HEK293 (cell line): ENCODE results near the gene ATP23.

ENCODE experiments used
- CTCF ChIA-PET: fragments of 350-600 bp; formaldehyde crosslinking; extraction: SDS; loops from one replicate; lab custom pipeline; 2021; ENCODE audit warnings: antibody characterized with exemption; lab: Yijun Ruan, JAX
- POLR2A ChIA-PET: fragments of 300-600 bp; formaldehyde crosslinking; extraction: SDS; loops from one replicate; lab custom pipeline; 2020; ENCODE audit warnings: antibody characterized with exemption, inconsistent platforms; lab: Yijun Ruan, JAX
- H3K27ac ChIP-seq: fragments of 200-500 bp; sonication (Bioruptor generic); 2 replicates; pipeline ENCODE4 v1.5.1; 2014; ENCODE audit warnings: low read depth, low read length, control low read depth, inconsistent platforms; ENCODE audit errors: extremely low read depth
- H3K36me3 ChIP-seq, 2 experiments: fragments of 200-500 bp in 1 of 2; sonication (Bioruptor generic) in 1 of 2; 1 replicate in 1 of 2; 2 replicates in 1 of 2; pipeline ENCODE4 v1.5.1; 2014 to 2017; ENCODE audit warnings: inconsistent platforms in 2 of 2, low read length in 2 of 2; ENCODE audit not compliant: control insufficient read depth in 2 of 2, insufficient read depth in 1 of 2
- H3K4me1 ChIP-seq: fragments of 200-500 bp; sonication (Bioruptor generic); 2 replicates; pipeline ENCODE4 v1.5.1; 2014; ENCODE audit warnings: mild to moderate bottlenecking, low read length, inconsistent platforms; ENCODE audit not compliant: control insufficient read depth, insufficient read depth
- H3K4me3 ChIP-seq: 2 replicates; pipeline ENCODE4 v1.5.1; 2011; ENCODE audit warnings: low read depth, mild to moderate bottlenecking, control low read depth, low read length, moderate library complexity
- H3K9me3 ChIP-seq: fragments of 200-500 bp; sonication (Bioruptor generic); 2 replicates; pipeline ENCODE4 v1.5.1; 2014; ENCODE audit warnings: low read depth, low read length, inconsistent platforms; ENCODE audit not compliant: control insufficient read depth, insufficient read depth
- ATF2 ChIP-seq: fragments of 450-650 bp; formaldehyde crosslinking; IDR thresholded peaks from 2 replicates; pipeline ENCODE4 v1.5.1; 2016; ENCODE audit warnings: missing biosample characterization, missing genetic modification characterization, low read depth
- BCL6B ChIP-seq: fragments of 450-650 bp; formaldehyde crosslinking; IDR thresholded peaks from 2 replicates; pipeline ENCODE4 v1.5.1; 2017; ENCODE audit warnings: missing biosample characterization, missing genetic modification characterization
- GFI1B ChIP-seq: fragments of 450-650 bp; formaldehyde crosslinking; IDR thresholded peaks from 2 replicates; pipeline ENCODE4 v1.5.1; 2016; ENCODE audit warnings: missing biosample characterization, missing genetic modification characterization
- MYNN ChIP-seq: fragments of 450-650 bp; formaldehyde crosslinking; IDR thresholded peaks from 2 replicates; pipeline ENCODE4 v1.5.1; 2016; ENCODE audit warnings: missing biosample characterization, missing genetic modification characterization, borderline replicate concordance
- PBX3 ChIP-seq: sonication (generic); formaldehyde crosslinking; IDR thresholded peaks from 2 replicates; pipeline ENCODE4 v1.8.1; 2022; ENCODE audit warnings: mild to moderate bottlenecking, moderate library complexity, missing genetic modification reagents
- RBAK ChIP-seq: fragments of 450-650 bp; formaldehyde crosslinking; IDR thresholded peaks from 2 replicates; pipeline ENCODE4 v1.5.1; 2016; ENCODE audit warnings: missing biosample characterization, missing genetic modification characterization
- SP2 ChIP-seq: fragments of 450-650 bp; formaldehyde crosslinking; IDR thresholded peaks from 2 replicates; pipeline ENCODE4 v1.5.1; 2016; ENCODE audit warnings: missing biosample characterization, missing genetic modification characterization
- YY2 ChIP-seq: fragments of 450-650 bp; formaldehyde crosslinking; IDR thresholded peaks from 2 replicates; pipeline ENCODE4 v1.5.1; 2016; ENCODE audit warnings: missing biosample characterization, missing genetic modification characterization
- ZFP37 ChIP-seq: fragments of 450-650 bp; formaldehyde crosslinking; IDR thresholded peaks from 2 replicates; pipeline ENCODE4 v1.5.1; 2016; ENCODE audit warnings: missing biosample characterization, missing genetic modification characterization
- ZFP69B ChIP-seq: fragments of 450-650 bp; formaldehyde crosslinking; IDR thresholded peaks from 2 replicates; pipeline ENCODE4 v1.5.1; 2016; ENCODE audit warnings: missing biosample characterization, missing genetic modification characterization
- ZNF292 ChIP-seq: fragments of 450-650 bp; formaldehyde crosslinking; IDR thresholded peaks from 2 replicates; pipeline ENCODE4 v1.5.1; 2016; ENCODE audit warnings: low read depth, missing biosample characterization, missing genetic modification characterization, borderline replicate concordance
- ZNF324 ChIP-seq: fragments of 450-650 bp; formaldehyde crosslinking; IDR thresholded peaks from 2 replicates; pipeline ENCODE4 v1.5.1; 2016; ENCODE audit warnings: missing biosample characterization, missing genetic modification characterization
- ZNF350 ChIP-seq: fragments of 450-650 bp; formaldehyde crosslinking; IDR thresholded peaks from 2 replicates; pipeline ENCODE4 v1.5.0; 2017; ENCODE audit warnings: missing biosample characterization, mild to moderate bottlenecking, missing genetic modification characterization
- ZNF521 ChIP-seq: fragments of 450-650 bp; formaldehyde crosslinking; IDR thresholded peaks from 2 replicates; pipeline ENCODE4 v1.5.1; 2017; ENCODE audit warnings: missing biosample characterization, mild to moderate bottlenecking, missing genetic modification characterization
- ZNF530 ChIP-seq: fragments of 450-650 bp; formaldehyde crosslinking; IDR thresholded peaks from 2 replicates; pipeline ENCODE4 v1.5.1; 2016; ENCODE audit warnings: low read depth, missing biosample characterization, missing genetic modification characterization
- ZNF624 ChIP-seq: fragments of 450-650 bp; formaldehyde crosslinking; IDR thresholded peaks from 2 replicates; pipeline ENCODE4 v1.5.1; 2017; ENCODE audit warnings: missing biosample characterization, missing genetic modification characterization
- ZNF654 ChIP-seq: fragments of 450-650 bp; formaldehyde crosslinking; IDR thresholded peaks from 2 replicates; pipeline ENCODE4 v1.5.1; 2016; ENCODE audit warnings: low read depth, missing biosample characterization, missing genetic modification characterization
- ZNF677 ChIP-seq: fragments of 450-650 bp; IDR thresholded peaks from 2 replicates; pipeline ENCODE4 v1.5.0; 2018; ENCODE audit warnings: missing biosample characterization, mild to moderate bottlenecking, missing genetic modification characterization, moderate library complexity
- ZNF692 ChIP-seq: fragments of 450-650 bp; formaldehyde crosslinking; IDR thresholded peaks from 2 replicates; pipeline ENCODE4 v1.5.1; 2016; ENCODE audit warnings: missing biosample characterization, missing genetic modification characterization
- ZNF830 ChIP-seq: fragments of 450-650 bp; IDR thresholded peaks from 2 replicates; pipeline ENCODE4 v1.5.0; 2018; ENCODE audit warnings: missing biosample characterization, missing genetic modification characterization, low read depth, mild to moderate bottlenecking, moderate library complexity
- TF ChIP-seq, protein P1 (sequence below): fragments of 450-650 bp; formaldehyde crosslinking; IDR thresholded peaks from 2 replicates; pipeline ENCODE4 v1.5.1; 2016; ENCODE audit warnings: missing biosample characterization, missing genetic modification characterization
- TF ChIP-seq, protein P2 (sequence below): fragments of 450-650 bp; formaldehyde crosslinking; IDR thresholded peaks from 2 replicates; pipeline ENCODE4 v1.5.1; 2016; ENCODE audit warnings: missing biosample characterization, missing genetic modification characterization, borderline replicate concordance
- TF ChIP-seq, protein P3 (sequence below): fragments of 450-650 bp; IDR thresholded peaks from 2 replicates; pipeline ENCODE4 v1.5.1; 2018; ENCODE audit warnings: missing biosample characterization, mild to moderate bottlenecking, missing genetic modification characterization

ATP23 gene

GRCh38 chr12:57934819-57935218 lies 6.5 kb upstream of the ATP23 start:
- H3K4me1 ChIP-seq, result 0 out of 2 replicates have a peak, but pooled peaks cover 2% of the 10 kb centered on the region
- no peak overlapping the region for H3K4me3 ChIP-seq
- ChIA-PET POLR2A (no interaction called here), CTCF (no interaction called here)
- H3K27ac ChIP-seq, result no peak overlapping the region
- H3K36me3 ChIP-seq, result no peaks in the 10 kb centered on the region; a peak in 1 of 3 replicates
- TF ChIP-seq, protein P1, sequence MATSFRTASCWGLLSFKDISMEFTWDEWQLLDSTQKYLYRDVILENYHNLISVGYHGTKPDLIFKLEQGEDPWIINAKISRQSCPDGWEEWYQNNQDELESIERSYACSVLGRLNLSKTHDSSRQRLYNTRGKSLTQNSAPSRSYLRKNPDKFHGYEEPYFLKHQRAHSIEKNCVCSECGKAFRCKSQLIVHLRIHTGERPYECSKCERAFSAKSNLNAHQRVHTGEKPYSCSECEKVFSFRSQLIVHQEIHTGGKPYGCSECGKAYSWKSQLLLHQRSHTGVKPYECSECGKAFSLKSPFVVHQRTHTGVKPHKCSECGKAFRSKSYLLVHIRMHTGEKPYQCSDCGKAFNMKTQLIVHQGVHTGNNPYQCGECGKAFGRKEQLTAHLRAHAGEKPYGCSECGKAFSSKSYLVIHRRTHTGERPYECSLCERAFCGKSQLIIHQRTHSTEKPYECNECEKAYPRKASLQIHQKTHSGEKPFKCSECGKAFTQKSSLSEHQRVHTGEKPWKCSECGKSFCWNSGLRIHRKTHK (tag by site-specific recombination), result no peak
- TF ChIP-seq MYNN (tag by site-specific recombination), result no peak
- TF ChIP-seq ZNF350 (tag by site-specific recombination), result no peak
- TF ChIP-seq BCL6B (tag by site-specific recombination), result no peak
- no peak for TF ChIP-seq ZNF292 (tag by site-specific recombination)
- no peak for TF ChIP-seq ZNF654 (tag by site-specific recombination)
- TF ChIP-seq ZNF830 (tag by site-specific recombination), result no peak
- no peak for TF ChIP-seq ZNF677
- TF ChIP-seq ZNF521 (tag by site-specific recombination), result no peak
- TF ChIP-seq ZNF692, result no peak
- TF ChIP-seq ATF2 (tag by site-specific recombination), result no peak
- no peak for TF ChIP-seq GFI1B
- no peak for TF ChIP-seq RBAK (tag by site-specific recombination)
- no peak for TF ChIP-seq YY2 (tag by site-specific recombination)
- no peaks in the 10 kb centered on the region for H3K9me3 ChIP-seq

- no peak overlapping the region for H3K27ac ChIP-seq
- CTCF ChIA-PET, result no interaction called here
- TF ChIP-seq ZNF324 (tag by site-specific recombination) (no peak), ZFP69B (no peak), YY2 (tag by site-specific recombination) (no peak), ZNF624 (tag by site-specific recombination) (no peak), ZFP37 (tag by site-specific recombination) (no peak), ZNF530 (tag by site-specific recombination) (no peak), SP2 (no peak), PBX3 (CRISPR knock-in tag) (no peak)
- TF ChIP-seq, protein P2, sequence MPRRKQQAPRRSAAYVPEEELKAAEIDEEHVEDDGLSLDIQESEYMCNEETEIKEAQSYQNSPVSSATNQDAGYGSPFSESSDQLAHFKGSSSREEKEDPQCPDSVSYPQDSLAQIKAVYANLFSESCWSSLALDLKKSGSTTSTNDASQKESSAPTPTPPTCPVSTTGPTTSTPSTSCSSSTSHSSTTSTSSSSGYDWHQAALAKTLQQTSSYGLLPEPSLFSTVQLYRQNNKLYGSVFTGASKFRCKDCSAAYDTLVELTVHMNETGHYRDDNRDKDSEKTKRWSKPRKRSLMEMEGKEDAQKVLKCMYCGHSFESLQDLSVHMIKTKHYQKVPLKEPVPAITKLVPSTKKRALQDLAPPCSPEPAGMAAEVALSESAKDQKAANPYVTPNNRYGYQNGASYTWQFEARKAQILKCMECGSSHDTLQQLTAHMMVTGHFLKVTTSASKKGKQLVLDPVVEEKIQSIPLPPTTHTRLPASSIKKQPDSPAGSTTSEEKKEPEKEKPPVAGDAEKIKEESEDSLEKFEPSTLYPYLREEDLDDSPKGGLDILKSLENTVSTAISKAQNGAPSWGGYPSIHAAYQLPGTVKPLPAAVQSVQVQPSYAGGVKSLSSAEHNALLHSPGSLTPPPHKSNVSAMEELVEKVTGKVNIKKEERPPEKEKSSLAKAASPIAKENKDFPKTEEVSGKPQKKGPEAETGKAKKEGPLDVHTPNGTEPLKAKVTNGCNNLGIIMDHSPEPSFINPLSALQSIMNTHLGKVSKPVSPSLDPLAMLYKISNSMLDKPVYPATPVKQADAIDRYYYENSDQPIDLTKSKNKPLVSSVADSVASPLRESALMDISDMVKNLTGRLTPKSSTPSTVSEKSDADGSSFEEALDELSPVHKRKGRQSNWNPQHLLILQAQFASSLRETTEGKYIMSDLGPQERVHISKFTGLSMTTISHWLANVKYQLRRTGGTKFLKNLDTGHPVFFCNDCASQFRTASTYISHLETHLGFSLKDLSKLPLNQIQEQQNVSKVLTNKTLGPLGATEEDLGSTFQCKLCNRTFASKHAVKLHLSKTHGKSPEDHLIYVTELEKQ (tag by site-specific recombination), result no peak
- TF ChIP-seq, protein P3, sequence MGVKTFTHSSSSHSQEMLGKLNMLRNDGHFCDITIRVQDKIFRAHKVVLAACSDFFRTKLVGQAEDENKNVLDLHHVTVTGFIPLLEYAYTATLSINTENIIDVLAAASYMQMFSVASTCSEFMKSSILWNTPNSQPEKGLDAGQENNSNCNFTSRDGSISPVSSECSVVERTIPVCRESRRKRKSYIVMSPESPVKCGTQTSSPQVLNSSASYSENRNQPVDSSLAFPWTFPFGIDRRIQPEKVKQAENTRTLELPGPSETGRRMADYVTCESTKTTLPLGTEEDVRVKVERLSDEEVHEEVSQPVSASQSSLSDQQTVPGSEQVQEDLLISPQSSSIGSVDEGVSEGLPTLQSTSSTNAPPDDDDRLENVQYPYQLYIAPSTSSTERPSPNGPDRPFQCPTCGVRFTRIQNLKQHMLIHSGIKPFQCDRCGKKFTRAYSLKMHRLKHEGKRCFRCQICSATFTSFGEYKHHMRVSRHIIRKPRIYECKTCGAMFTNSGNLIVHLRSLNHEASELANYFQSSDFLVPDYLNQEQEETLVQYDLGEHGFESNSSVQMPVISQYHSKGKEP, result no peak
Measured at GRCh38 chr12:57935331-57935730, 6.0 kb upstream of the ATP23 start.

More at GRCh38 chr12:57935331-57935730, 6.0 kb upstream of the ATP23 start:
- POLR2A ChIA-PET, result no interaction called here
- Histone ChIP-seq H3K36me3 (no peaks in the 10 kb centered on the region; a peak in 1 of 3 replicates), H3K9me3 (no peaks in the 10 kb centered on the region), H3K4me1 (0 out of 2 replicates have a peak, but pooled peaks cover 2% of the 10 kb centered on the region), H3K4me3 (peak overlapping the region; percentile 77)
